Fibroblast of gingiva (primary cell): Measurements from ENCODE around the gene CAMKK2.
"Not testable (repeated sequence)": the region's sequence is repeated elsewhere in the genome, so short reads cannot be mapped to it uniquely, and the experiment has no call there.

Experiments used
- DNase-seq: peaks from one replicate; pipeline ENCODE4 v3.0.0-alpha.2; 2011; ENCODE audit warnings: low read depth

CAMKK2 gene

DNA sequence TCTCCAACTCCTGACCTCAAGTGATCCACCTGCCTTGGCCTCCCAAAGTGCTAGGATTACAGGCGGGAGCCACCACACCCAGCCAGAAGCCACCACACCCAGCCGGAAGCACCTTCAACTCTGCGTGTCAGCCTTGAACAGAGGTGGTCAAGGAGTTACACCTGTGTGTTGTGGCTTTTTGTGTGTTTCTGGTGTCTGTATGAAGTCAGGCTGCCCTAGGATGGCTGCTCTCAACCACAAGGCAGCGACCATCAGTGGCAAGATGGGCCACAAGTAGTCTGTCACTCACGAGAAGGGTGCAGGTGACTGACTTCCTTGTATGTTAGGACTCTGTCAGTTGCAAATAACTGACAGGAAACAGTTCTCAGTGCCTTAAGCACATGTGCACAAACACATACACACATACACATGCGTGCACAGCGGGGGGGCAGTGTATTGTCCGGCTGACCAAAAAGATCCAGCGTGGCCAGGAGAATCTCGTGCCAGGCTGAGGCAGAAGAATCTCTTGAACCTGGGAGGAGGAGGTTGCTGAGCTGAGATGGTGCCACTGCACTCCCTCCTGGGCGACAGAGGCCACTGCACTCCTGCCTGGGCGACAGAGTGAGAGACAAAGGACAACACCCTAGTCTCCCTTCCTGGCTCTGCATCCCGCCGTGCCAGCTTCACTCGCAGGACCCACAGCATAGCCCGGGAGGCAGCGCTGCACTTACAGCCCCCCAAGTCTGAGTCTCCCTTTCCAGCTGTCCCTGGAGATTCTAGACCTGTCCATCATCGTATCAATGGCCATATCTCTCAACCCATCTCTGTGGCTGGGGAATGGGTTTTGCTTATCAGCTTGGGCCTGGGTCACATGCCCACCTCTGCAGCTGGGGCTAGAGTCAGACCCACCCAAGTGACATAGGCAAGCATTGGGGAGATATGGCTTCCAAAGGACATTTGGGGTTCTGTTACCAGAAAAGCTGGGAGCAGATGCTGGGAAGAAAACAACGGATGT is 72.9 kb downstream of the CAMKK2 start:
- DNase-seq: no peak

- no peak for DNase-seq
These were observed 73.7 kb downstream of the CAMKK2 start for GRCh38 chr12:121222847-121223246.

GRCh38 chr12:121219353-121219986 is 77.0 kb downstream of the CAMKK2 start:
- no peak for DNase-seq

DNA sequence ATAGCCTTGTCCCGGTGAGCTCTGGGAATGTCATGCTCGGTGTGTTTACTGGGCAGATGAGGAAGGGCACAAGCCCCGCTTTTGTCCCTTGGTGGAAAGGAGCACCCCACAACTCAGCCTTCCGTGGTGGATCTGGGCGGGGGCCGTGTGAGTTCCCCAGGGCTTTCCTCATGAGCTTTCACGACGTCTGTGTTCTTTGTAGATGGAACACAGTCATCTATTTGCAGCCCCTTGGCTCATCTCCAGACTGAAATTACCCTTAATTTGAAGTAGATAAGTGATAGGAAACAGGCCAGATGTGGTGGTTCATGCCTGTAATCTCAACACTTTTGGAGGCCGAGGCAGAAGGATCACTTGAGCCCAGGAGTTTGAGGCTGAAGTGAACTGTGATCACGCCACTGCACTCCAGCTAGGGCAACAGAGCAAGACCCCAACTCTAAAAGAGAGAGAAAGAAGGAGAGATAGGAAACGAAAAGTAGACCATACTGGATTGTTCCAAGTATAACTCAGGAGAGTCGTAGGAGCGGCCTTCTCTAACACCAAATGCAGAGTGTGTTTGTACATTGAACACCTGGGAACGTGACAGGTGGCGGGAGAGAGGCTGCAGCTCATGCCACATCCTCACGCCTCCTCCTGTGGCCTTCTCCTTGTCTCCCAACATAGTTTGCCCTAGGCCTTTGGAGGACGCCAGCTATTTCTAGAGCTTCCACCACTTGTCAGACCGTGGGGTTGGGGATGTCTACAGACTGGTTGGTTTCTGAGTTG is 77.7 kb downstream of the CAMKK2 start:
- no peak for DNase-seq

- no peak for DNase-seq
These were observed 78.7 kb downstream of the CAMKK2 start for GRCh38 chr12:121217761-121218160.

GRCh38 chr12:121217063-121217462 is 79.4 kb downstream of the CAMKK2 start:
- DNase-seq: no peak

- no peak for DNase-seq
These were observed 80.4 kb downstream of the CAMKK2 start for GRCh38 chr12:121216102-121216501.

- peak; percentile 89 for DNase-seq
These were observed 81.4 kb downstream of the CAMKK2 start for GRCh38 chr12:121214855-121215745.

GRCh38 chr12:121214166-121214777 is 82.2 kb downstream of the CAMKK2 start:
- DNase-seq: peak; percentile 50

DNA sequence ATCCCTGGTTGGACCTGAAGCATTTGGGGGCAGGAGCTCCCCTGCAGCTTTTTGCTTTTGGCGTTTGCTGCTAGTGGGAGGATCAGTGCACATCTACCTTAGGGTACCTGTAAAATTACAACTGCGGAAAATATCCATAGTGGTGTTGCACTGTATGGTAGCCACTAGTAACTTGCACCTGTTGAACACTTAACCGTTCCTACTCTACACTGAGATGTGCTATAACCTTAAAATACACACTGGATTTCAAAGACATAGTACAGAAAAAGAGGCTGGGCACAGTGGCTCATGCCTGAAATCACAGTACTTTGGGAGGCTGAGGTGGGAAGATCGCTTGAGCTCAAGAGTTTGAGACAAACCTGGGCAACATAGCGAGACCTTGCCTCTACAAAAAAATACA is 83.6 kb downstream of the CAMKK2 start:
- DNase-seq: no peak

- peak; percentile 79 for DNase-seq
These were observed 86.6 kb downstream of the CAMKK2 start, which contains the start of gene P2RX4 for GRCh38 chr12:121209624-121210572. TSS of gene P2RX4 (plus strand) at chr12:121210129. CDS start at chr12:121210165, 36 bp downstream.

DNA sequence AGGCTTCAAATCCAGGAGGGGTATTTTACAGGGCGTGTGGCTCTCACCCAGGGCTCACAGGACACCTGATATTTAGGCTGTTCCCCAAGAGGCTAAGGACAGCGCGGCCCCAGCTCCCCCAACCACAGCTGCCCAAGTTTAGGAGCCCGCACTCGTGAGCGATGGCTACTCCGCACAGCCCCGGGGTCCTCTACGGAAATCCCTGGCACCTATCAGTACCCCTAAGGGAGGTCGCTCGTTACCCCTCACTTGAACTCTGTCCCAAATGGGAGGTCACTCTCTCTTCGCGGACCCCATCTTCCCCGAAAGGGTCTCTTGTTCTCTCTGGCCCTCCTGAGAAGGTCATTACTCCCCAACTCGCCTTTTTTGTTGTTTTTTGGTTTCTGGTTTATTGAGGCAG is 87.3 kb downstream of the CAMKK2 start:
- no peak for DNase-seq

DNA sequence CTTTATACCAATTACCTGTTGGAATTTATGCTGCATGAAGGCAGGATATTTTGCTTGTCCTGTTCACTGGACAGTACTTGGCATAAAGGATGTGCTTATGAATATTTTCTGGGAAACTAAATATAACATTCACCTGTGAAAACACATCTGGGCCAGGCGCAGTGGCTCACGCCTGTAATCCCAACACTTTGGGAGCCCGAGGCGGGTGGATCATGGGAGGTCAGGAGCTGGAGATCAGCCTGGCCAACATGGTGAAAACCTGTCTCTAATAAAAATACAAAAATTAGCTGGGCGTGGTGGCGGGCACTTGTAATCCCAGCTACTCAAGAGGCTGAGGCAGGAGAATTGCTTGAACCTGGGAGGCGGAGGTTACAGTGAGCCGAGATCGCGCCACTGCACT is 87.9 kb downstream of the CAMKK2 start:
- DNase-seq: not testable (repeated sequence)

GRCh38 chr12:121205491-121205890 is 91.0 kb downstream of the CAMKK2 start:
- no peak for DNase-seq

DNA sequence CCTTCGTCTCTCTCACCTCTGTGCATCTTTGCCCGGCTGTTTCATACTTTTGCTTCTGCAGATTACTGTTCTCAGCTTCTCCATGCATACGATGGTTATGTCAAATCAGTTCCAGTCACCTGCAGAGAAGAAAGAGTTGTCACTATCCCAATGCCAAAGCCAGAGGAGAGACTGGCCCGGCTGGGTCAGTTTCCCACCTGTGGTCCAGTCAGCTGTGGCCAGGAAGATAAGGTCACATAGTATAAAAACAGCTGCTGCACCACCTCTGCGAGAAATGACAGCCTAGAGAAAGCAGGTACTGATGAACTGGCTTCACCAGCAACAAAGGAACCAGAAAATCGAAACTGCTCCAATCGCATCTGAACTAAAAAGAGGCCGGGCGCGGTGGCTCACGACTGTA is 93.0 kb downstream of the CAMKK2 start:
- DNase-seq: no peak

- no peak for DNase-seq
These were observed 93.8 kb downstream of the CAMKK2 start for GRCh38 chr12:121202407-121203355.

- not testable (repeated sequence) for DNase-seq
These were observed 95.4 kb downstream of the CAMKK2 start for GRCh38 chr12:121201140-121201539.

DNA sequence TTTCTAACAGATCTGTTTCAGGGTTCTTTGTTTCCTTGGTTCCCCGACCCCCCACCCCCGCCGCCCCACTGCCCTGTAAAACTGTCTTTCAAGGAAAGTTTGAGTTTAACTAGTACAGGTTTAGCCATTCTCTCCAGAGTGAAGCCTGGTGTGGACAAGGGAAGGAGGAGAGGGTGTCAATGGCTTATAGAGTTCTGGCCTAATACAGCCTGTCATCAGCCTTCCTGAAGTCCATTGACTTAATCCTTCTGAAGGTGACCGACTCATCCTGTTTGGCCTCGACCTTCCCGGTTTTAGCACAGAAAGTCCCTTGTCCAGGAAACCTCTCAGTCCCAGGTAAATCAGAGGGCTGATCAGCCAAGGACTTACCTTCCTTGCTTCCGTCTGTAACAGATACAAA is 97.6 kb downstream of the CAMKK2 start:
- DNase-seq: no peak

DNA sequence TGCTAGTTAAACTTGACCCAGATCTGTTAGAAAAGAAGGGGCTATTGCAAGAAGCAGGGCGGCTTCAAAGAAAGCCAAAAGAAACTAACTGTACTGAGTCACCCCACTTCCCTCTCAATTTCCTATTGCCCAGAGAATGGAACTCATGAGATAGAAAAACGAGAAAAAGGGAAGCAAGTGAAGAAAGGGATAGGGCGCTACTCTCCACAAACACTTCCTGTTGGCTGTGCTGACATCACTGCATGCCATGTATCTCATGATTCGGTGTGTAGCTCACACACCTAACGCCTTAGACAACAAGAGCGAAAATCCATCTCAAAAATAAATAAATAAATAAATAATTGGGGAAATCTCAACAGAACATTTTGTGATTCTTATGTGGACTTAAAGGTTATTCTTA is 99.6 kb downstream of the CAMKK2 start:
- no peak for DNase-seq
